ENCODE measurements around the gene HLA-DMB.
A peak's percentile ranks its signal among the peaks of the same experiment; 100 is the strongest.

The HLA-DMB gene

DNA sequence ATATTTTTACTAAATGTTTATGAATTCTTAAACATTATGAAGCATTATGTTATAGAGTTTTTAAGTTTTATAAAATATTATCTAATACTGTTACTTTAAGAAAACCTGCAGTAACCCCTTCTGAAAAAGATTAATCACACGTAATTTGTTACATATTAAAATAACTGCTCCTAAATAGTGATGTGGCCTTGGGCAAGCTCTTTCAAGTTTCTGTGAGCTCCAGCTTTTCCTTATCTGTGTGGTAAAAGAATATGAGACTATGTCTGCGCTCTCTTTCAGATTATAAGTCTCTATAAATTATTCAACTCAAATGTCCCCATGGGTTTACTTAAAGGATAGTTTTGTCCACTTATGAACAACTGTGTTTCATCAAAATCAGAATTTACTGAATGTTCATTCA is 31.9 kb downstream of the HLA-DMB start:
- DNase-seq (ENCODE audit: low read depth, low spot score), result no peak

DNA sequence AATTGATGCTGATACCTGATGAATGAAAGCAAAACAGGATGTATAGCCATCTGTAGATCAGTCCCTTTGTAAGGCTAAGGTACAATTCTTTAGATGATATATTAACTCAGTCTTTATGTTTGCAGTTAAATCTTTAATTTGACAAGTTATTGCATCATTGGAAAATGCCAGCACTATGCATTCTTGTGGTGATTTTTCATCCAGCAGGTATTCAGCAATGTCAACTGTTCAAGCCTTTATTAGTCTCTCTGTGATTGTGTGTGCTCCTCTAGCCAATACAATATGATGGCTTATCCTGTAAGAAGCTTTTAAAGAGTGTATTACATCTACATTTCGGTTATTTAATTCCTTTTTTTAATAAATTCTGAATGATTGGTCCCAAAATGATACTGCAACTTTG is 34.3 kb downstream of the HLA-DMB start:
- no peak for DNase-seq (ENCODE audit: low read depth, low spot score)

DNA sequence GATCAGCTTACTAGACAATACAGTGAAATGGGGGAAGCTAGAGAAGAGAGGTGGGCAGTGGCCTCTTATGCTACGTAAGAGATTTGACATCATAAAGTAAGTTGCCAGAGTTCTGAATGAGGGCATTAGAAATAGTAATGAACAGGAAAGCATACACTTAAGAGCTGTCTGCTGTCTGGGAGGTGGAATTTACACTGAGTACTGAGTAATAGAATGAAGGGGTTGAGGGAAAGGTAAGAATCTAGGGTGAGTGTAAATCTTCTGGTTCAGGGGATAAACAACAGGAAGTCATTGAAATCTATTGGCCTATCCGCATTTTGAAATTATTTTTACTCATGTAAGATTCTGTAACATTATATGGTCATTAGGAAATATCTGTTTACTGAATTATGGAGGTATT is 35.8 kb downstream of the HLA-DMB start:
- DNase-seq (ENCODE audit: low read depth, low spot score), result no peak

DNA sequence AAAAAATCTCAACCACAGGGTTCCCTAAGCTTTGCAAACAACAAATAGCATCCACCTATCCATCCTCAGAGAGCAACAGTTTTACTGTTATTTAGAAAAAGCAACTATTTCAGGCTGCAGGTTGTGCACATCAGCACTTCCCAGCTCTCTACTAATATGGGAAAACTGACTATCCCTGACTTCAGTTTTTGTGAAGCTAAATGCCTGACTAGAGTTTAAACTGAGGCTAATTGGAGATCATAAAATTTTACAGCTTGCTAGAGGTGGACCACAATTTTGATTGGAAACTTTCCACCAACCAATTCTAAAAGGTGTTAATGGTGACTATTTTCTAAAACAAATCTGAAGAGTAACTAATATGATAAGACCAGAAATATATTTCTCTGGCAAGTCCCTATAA is 36.9 kb downstream of the HLA-DMB start:
- DNase-seq (ENCODE audit: low read depth, low spot score), result no peak

DNA sequence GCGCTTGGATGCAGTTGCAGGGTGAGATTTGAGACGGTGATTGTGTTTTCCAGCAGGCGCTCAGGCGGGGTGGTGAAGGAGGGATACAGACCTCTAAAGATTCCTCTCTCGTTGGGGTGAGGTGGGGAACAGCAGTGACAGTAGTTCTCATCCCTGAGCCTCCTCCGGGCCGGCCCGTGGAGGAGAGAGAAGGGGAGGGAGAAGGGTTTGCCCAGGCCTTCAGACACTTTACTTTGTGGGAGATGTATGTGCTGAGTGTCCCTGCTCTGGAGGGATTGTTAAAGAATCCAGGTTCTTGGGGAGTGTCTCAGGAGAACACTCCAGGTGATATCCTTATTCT is 45.9 kb downstream of the HLA-DMB start:
- no peak for DNase-seq (ENCODE audit: low read depth, low spot score)

DNA sequence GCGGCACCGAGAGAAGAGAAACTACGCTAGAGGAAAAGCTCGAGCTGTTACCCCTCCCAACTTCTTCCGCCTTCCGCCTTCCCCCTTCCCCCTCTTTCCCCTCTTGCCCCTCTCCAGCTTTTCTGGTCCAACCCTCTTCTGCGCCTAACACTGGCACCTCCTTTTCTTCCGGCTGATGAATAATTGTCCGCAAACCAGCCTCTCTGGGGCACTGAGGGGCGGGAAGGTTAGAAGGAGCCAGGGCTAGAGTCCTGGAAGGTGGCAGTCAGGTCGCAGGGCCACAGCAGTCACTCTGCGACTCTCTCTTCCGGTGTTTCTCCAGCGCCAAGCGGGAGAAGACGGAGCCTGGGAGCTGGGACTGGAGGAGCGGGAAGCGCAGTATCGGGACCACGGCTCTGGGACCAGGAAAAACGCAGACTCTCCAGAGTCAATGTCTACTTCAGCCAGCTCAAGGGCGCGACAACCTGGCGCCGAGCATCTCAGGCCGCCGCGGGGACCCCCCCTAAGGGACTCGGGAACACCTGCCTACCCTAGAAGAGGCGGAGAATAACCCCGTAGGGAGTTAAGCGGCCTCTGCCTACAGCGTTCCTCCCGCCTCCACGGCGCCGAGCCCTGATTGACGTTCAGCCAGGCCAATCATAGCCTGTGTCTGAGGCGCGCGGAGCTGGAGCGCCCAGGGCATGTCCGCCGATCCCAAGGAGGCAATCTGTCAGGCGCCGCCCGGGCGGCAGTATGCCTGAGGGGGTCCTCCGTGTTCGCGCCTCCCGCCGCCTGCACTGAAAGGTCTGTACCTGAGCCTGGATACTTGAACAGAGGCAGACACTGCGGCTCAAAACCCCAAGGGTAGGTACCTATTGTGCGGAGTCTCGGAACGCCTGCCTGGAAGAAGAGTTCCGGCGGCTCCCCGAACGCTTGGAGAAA is 46.5 kb downstream of the HLA-DMB start:
- DNase-seq (ENCODE audit: low read depth, low spot score), result peak; percentile 87

DNA sequence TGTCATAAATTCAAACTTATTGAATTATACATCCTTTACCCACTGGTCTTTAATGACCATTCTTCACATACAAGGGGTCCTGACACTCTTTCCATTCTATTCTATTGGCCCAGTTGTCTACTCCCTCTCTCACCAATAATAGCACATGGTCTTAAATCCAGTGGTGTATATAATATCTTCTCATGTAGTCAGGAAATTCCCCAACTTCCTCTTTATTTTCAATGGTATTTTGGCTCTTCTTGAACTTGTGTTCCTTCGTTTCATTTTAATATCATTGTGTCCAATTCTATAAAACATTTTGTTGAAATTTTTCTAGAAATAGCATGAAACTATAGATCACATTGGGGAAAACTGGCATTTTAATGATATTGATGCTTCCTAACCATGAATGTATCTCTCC is 50.0 kb downstream of the HLA-DMB start:
- no peak for DNase-seq (ENCODE audit: low read depth, low spot score)

DNA sequence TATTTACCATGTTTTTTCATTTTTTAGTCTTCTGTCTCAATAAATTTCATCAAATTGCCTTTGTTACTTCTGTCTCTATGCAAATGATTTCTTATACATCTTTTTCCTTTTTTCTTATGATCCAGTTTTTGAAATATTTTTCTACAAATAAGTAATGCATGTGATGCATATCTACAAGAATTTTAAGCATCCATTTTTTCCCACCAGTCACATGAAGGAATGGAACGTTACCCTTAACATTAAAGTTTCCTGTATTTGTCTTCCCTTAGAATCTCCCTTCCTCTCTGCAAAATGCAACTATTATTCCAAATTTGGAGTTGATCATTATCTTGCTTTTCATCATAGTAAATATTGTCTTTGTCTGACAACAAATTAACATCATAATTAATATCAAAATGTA is 51.3 kb downstream of the HLA-DMB start:
- no peak for DNase-seq (ENCODE audit: low read depth, low spot score)

DNA sequence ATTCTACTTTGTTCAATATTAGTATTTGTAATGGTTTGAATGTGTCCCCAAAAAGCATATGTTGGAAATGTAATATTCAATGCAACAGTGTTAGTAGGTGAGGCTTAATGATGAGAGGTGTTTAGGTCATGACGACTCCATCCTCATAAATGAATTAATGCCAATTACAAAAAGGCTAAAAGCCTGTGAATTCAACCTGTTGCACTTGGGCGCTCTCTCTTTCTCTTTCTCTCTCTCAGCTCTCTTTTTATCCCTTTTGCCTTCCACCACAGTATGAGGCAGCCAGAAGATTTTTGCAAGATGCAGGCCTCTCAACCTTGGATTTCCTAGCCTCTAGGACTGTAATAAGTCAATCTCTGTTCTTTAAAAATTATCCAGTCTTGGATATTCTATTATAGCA is 52.3 kb downstream of the HLA-DMB start:
- no peak for DNase-seq (ENCODE audit: low read depth, low spot score)

DNA sequence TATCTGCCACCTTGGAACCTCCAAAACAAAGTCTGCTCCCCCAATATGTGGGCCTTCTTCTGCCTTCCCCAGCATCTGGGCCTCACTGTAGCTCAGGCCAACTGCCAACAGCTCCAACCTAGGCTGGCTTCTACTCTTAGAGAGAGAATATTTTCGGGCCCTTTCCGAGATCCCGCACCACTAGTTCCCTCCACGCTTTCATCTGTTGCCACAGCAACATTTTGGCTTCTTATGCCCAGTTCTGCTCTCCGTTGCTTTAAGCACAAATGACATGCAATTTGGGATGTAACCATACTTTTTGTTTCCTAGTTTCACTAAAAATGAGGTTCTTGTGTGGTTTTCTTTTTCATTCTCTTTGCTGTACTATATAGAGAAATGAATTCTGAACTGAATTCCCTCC is 53.2 kb downstream of the HLA-DMB start:
- no peak for DNase-seq (ENCODE audit: low read depth, low spot score)

DNA sequence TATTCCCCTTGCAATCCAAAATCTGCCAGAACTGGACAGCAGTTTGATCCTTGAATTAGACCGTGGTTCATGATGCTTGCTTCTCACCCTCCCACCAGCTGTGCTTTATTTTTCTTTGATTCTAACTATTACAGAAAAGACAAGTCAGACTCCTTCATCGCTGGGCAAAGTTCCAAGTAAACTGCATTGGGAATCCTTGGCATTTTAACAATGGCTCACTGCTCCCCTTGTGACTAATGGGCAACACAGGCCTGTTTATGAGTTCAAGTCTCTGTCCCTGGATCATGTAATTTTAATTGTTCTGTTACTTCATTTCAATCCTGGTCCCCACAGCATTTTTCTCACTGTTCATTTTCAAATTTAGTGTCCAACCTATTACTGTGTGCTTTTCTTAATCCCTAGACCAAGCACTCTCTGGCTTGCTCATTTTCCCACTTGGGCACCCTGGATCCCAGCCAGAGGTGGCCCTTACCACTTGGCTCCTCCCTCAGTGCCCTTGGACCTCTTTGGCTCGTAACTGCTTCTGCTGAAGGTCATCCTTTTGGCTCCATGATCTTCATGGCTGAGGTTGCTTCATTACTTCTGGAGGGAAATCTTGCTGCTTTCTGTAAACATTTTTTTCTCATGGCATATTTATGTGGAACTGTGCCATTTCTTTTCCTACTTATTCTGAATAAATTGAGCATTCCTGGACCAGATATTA is 54.0 kb downstream of the HLA-DMB start:
- DNase-seq (ENCODE audit: low read depth, low spot score), result peak; percentile 45

DNA sequence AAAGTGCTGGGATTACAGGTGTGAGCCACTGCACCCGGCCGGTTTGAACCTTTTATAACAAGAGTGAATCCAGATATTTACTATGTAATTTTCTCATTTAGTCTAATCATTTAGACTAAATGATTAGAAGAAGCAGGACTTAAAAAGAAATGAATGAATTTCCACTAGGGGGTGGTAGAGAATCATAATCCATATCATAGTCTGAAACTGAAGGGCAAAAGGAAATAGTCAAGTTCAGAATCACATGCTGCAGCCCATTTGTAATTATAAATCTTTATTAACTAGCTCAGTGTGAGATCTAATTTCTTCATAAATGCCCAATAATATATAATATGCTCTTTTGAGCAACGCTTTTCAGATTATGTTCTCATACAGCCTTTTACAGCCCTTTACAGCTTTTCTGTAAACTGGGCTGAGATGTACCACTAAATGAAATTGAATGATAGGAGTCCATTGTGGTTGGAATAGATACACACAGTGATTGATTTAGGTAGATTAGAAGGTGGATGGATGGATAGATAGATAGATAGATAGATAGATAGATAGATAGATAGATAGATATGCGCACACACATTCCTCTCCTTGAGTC is 55.0 kb downstream of the HLA-DMB start:
- peak; percentile 26 for DNase-seq (ENCODE audit: low read depth, low spot score)
